NT2/D1 (cell line): ENCODE measurements around the gene NEURL3.

Source experiments
- DNase-seq: peaks from one replicate; pipeline ENCODE4 v3.0.0-alpha.2; 2011; ENCODE audit warnings: low read depth, low spot score
- H3K27me3 ChIP-seq: 2 replicates; pipeline ENCODE4 v1.6.0; 2011; ENCODE audit warnings: mild to moderate bottlenecking; ENCODE audit not compliant: insufficient read length, insufficient read depth
- H3K36me3 ChIP-seq: 2 replicates; pipeline ENCODE4 v1.6.1; 2011; ENCODE audit warnings: mild to moderate bottlenecking, low read length, mixed read lengths; ENCODE audit not compliant: insufficient read depth, insufficient read length
- H3K4me1 ChIP-seq: 2 replicates; pipeline ENCODE4 v1.5.1; 2011; ENCODE audit not compliant: insufficient read depth, insufficient read length
- H3K4me3 ChIP-seq: 2 replicates; pipeline ENCODE4 v1.5.1; 2011; ENCODE audit warnings: low read depth; ENCODE audit not compliant: insufficient read length
- H3K9ac ChIP-seq: 2 replicates; pipeline ENCODE4 v1.6.0; 2011; ENCODE audit warnings: low read depth; ENCODE audit not compliant: insufficient read length
- H3K9me3 ChIP-seq: 2 replicates; pipeline ENCODE4 v1.5.1; 2011; ENCODE audit warnings: mild to moderate bottlenecking, low read length; ENCODE audit not compliant: insufficient read depth
- SUZ12 ChIP-seq: IDR thresholded peaks from 2 replicates; pipeline ENCODE4 v1.6.1; 2011; ENCODE audit not compliant: insufficient read length, insufficient read depth; ENCODE audit errors: extremely low read depth
- YY1 ChIP-seq: IDR thresholded peaks from 2 replicates; pipeline ENCODE4 v1.6.1; 2011; ENCODE audit not compliant: insufficient read length, insufficient read depth
- ZNF274 ChIP-seq: IDR thresholded peaks from 2 replicates; pipeline ENCODE4 v1.6.1; 2011; ENCODE audit warnings: mild to moderate bottlenecking, low read depth, low read length

The NEURL3 gene

GRCh38 chr2:96491860-96492497 is 13.2 kb downstream of the NEURL3 start:
- H3K4me1 ChIP-seq = no peaks in the 10 kb centered on the region
- H3K4me3 ChIP-seq = no peak overlapping the region
- no peaks in the 10 kb centered on the region for H3K36me3 ChIP-seq
- TF ChIP-seq YY1 (no peak), ZNF274 (no peak), SUZ12 (no peak)
- no peaks in the 10 kb centered on the region for H3K27me3 ChIP-seq
- H3K9me3 ChIP-seq = peaks cover 26% of the 10 kb centered on the region
- no peak overlapping the region for H3K9ac ChIP-seq
- DNase-seq = no peak

GRCh38 chr2:96489663-96490062 is 15.5 kb downstream of the NEURL3 start:
- Histone ChIP-seq H3K9ac (no peak overlapping the region), H3K36me3 (no peaks in the 10 kb centered on the region), H3K27me3 (no peaks in the 10 kb centered on the region), H3K4me1 (peaks cover 6% of the 10 kb centered on the region), H3K9me3 (peaks cover 11% of the 10 kb centered on the region), H3K4me3 (no peak overlapping the region)
- no peak for TF ChIP-seq ZNF274
- TF ChIP-seq SUZ12 = no peak
- DNase-seq = no peak

GRCh38 chr2:96489261-96489660 is 15.9 kb downstream of the NEURL3 start:
- H3K9ac ChIP-seq = no peak overlapping the region
- no peaks in the 10 kb centered on the region for H3K27me3 ChIP-seq
- H3K4me3 ChIP-seq = no peak overlapping the region
- peaks cover 6% of the 10 kb centered on the region for H3K4me1 ChIP-seq
- DNase-seq = no peak
- no peak for TF ChIP-seq YY1
- TF ChIP-seq ZNF274 = no peak
- no peak for TF ChIP-seq SUZ12
- no peaks in the 10 kb centered on the region for H3K36me3 ChIP-seq
- H3K9me3 ChIP-seq = peaks cover 7% of the 10 kb centered on the region

GRCh38 chr2:96486696-96487095 is 18.5 kb downstream of the NEURL3 start:
- no peak for DNase-seq
- no peaks in the 10 kb centered on the region for H3K9me3 ChIP-seq
- no peaks in the 10 kb centered on the region for H3K27me3 ChIP-seq
- no peak for TF ChIP-seq ZNF274
- no peak for TF ChIP-seq SUZ12
- no peak for TF ChIP-seq YY1
- no peak overlapping the region for H3K4me3 ChIP-seq
- no peak overlapping the region for H3K9ac ChIP-seq
- peaks cover 6% of the 10 kb centered on the region for H3K4me1 ChIP-seq
- H3K36me3 ChIP-seq = no peaks in the 10 kb centered on the region

- Histone ChIP-seq H3K9ac (no peak overlapping the region), H3K36me3 (no peaks in the 10 kb centered on the region), H3K4me1 (peaks cover 6% of the 10 kb centered on the region), H3K27me3 (no peaks in the 10 kb centered on the region), H3K9me3 (no peaks in the 10 kb centered on the region), H3K4me3 (no peak overlapping the region)
- TF ChIP-seq ZNF274 = no peak
- TF ChIP-seq SUZ12 = no peak
- TF ChIP-seq YY1 = no peak
- DNase-seq = no peak
These were observed 19.2 kb downstream of the NEURL3 start for GRCh38 chr2:96485751-96486651.

GRCh38 chr2:96485350-96485749 is 19.8 kb downstream of the NEURL3 start:
- H3K27me3 ChIP-seq = no peaks in the 10 kb centered on the region
- no peak overlapping the region for H3K9ac ChIP-seq
- no peak overlapping the region for H3K4me3 ChIP-seq
- TF ChIP-seq YY1 (no peak), ZNF274 (no peak), SUZ12 (no peak)
- H3K4me1 ChIP-seq = peaks cover 6% of the 10 kb centered on the region
- no peaks in the 10 kb centered on the region for H3K36me3 ChIP-seq
- DNase-seq = no peak
- no peaks in the 10 kb centered on the region for H3K9me3 ChIP-seq

GRCh38 chr2:96484091-96484490 is 21.1 kb downstream of the NEURL3 start:
- no peak overlapping the region for H3K4me3 ChIP-seq
- TF ChIP-seq ZNF274 (no peak), SUZ12 (no peak), YY1 (no peak)
- no peaks in the 10 kb centered on the region for H3K27me3 ChIP-seq
- H3K9me3 ChIP-seq = no peaks in the 10 kb centered on the region
- no peak for DNase-seq
- H3K9ac ChIP-seq = no peak overlapping the region
- no peaks in the 10 kb centered on the region for H3K36me3 ChIP-seq
- peaks cover 6% of the 10 kb centered on the region for H3K4me1 ChIP-seq
